H9 (cell line): Measurements from ENCODE around the gene TBC1D4. TPM values are rescaled to one million over a fixed set of nuclear protein-coding genes. Genes with fewer than 3 reads are reported as not detected.

Experiments
- DNase-seq: peaks from one replicate; pipeline ENCODE4 v3.0.0-alpha.2; 2017
- H2AFZ ChIP-seq: one replicate; pipeline ENCODE4 v1.6.1; 2013; ENCODE audit warnings: mild to moderate bottlenecking, low read length, control low read depth, moderate library complexity
- H2AK5ac ChIP-seq: 2 replicates; pipeline ENCODE4 v1.6.1; 2013; ENCODE audit warnings: low read length, control low read depth, mixed read lengths; ENCODE audit not compliant: insufficient read length
- H2BK120ac ChIP-seq: one replicate; pipeline ENCODE4 v1.6.1; 2013; ENCODE audit warnings: low read depth, mild to moderate bottlenecking, low read length, control low read depth, inconsistent platforms; ENCODE audit not compliant: poor library complexity, severe bottlenecking
- H2BK12ac ChIP-seq: 2 replicates; pipeline ENCODE4 v1.6.1; 2013; ENCODE audit warnings: low read length, control low read depth, mixed read lengths, low read depth; ENCODE audit not compliant: insufficient read length
- H2BK15ac ChIP-seq: 2 replicates; pipeline ENCODE4 v1.6.1; 2013; ENCODE audit warnings: low read depth, low read length, control low read depth
- H2BK20ac ChIP-seq: one replicate; pipeline ENCODE4 v1.6.1; 2013; ENCODE audit warnings: low read depth, mild to moderate bottlenecking, low read length, control low read depth, inconsistent platforms; ENCODE audit not compliant: poor library complexity, severe bottlenecking
- H2BK5ac ChIP-seq: 2 replicates; pipeline ENCODE4 v1.6.1; 2013; ENCODE audit warnings: low read length, control low read depth, mixed read lengths; ENCODE audit not compliant: insufficient read length
- H3K14ac ChIP-seq: 2 replicates; pipeline ENCODE4 v1.6.1; 2013; ENCODE audit warnings: low read length, control low read depth; ENCODE audit not compliant: insufficient read depth
- H3K18ac ChIP-seq: 2 replicates; pipeline ENCODE4 v1.6.1; 2013; ENCODE audit warnings: low read depth, mild to moderate bottlenecking, mixed read lengths, low read length, control low read depth; ENCODE audit not compliant: insufficient read length
- H3K23ac ChIP-seq: 2 replicates; pipeline ENCODE4 v1.6.1; 2013; ENCODE audit warnings: low read length, control low read depth, mixed read lengths, low read depth; ENCODE audit not compliant: insufficient read length
- H3K23me2 ChIP-seq: 2 replicates; pipeline ENCODE4 v1.6.1; 2013; ENCODE audit warnings: low read depth, mild to moderate bottlenecking, mixed read lengths, low read length, control low read depth; ENCODE audit not compliant: insufficient read length, poor library complexity, severe bottlenecking
- H3K27ac ChIP-seq: 2 replicates; pipeline ENCODE4 v1.5.1; 2013; ENCODE audit warnings: low read length, control low read depth, mixed read lengths, low read depth; ENCODE audit not compliant: insufficient read length
- H3K27me3 ChIP-seq: 2 replicates; pipeline ENCODE4 v1.6.1; 2013; ENCODE audit warnings: low read length, control low read depth, inconsistent platforms; ENCODE audit not compliant: insufficient read depth
- H3K4ac ChIP-seq: 2 replicates; pipeline ENCODE4 v1.6.1; 2013; ENCODE audit warnings: low read depth, mild to moderate bottlenecking, control low read depth, inconsistent platforms, low read length, moderate library complexity
- H3K4me1 ChIP-seq: 2 replicates; pipeline ENCODE4 v1.6.1; 2013; ENCODE audit warnings: low read length, control low read depth, inconsistent platforms; ENCODE audit not compliant: insufficient read depth
- H3K4me2 ChIP-seq: 2 replicates; pipeline ENCODE4 v1.6.1; 2013; ENCODE audit warnings: low read length, control low read depth, mixed read lengths; ENCODE audit not compliant: insufficient read length, insufficient read depth
- H3K56ac ChIP-seq: 2 replicates; pipeline ENCODE4 v1.6.1; 2013; ENCODE audit warnings: low read depth, mild to moderate bottlenecking, mixed read lengths, low read length, control low read depth; ENCODE audit not compliant: insufficient read length
- H3K79me1 ChIP-seq: 2 replicates; pipeline ENCODE4 v1.6.1; 2013; ENCODE audit warnings: low read depth, mild to moderate bottlenecking, moderate library complexity, low read length, control low read depth, inconsistent platforms; ENCODE audit not compliant: insufficient read depth, poor library complexity, severe bottlenecking
- H3K79me2 ChIP-seq: 2 replicates; pipeline ENCODE4 v1.6.1; 2013; ENCODE audit warnings: low read length, control low read depth, inconsistent platforms; ENCODE audit not compliant: insufficient read depth
- H3K9ac ChIP-seq: 2 replicates; pipeline ENCODE4 v1.6.1; 2013; ENCODE audit warnings: low read length, control low read depth, mixed read lengths; ENCODE audit not compliant: insufficient read length; ENCODE audit errors: extremely low read depth
- H3K9me3 ChIP-seq: one replicate; pipeline ENCODE4 v1.6.1; 2013; ENCODE audit warnings: low read depth, low read length, inconsistent platforms; ENCODE audit not compliant: control insufficient read depth
- H3T11ph ChIP-seq: one replicate; pipeline ENCODE4 v1.6.1; 2013; ENCODE audit warnings: mild to moderate bottlenecking, low read length, control low read depth, inconsistent platforms
- H4K20me1 ChIP-seq: one replicate; pipeline ENCODE4 v1.6.1; 2013; ENCODE audit not compliant: control insufficient read depth, insufficient read length, insufficient read depth
- H4K5ac ChIP-seq: 2 replicates; pipeline ENCODE4 v1.6.1; 2013; ENCODE audit warnings: low read depth, mild to moderate bottlenecking, mixed read lengths, low read length, control low read depth; ENCODE audit not compliant: insufficient read length
- H4K8ac ChIP-seq: replicated peaks from 2 replicates; pipeline ENCODE4 v1.6.1; 2013; ENCODE audit warnings: low read length, control low read depth, mixed read lengths, low read depth; ENCODE audit not compliant: insufficient read length
- H4K91ac ChIP-seq: 2 replicates; pipeline ENCODE4 v1.6.1; 2013; ENCODE audit warnings: low read depth, mild to moderate bottlenecking, moderate library complexity, mixed read lengths, low read length, control low read depth; ENCODE audit not compliant: insufficient read length
- H3K27ac Mint-ChIP-seq, 3 experiments: 2 replicates in 2 of 3; 3 replicates in 1 of 3; pipeline ENCODE4 v1.8.0; 2020 to 2021; ENCODE audit warnings: mixed read lengths in 3 of 3, mild to moderate bottlenecking in 1 of 3, moderate library complexity in 1 of 3
- H3K27me3 Mint-ChIP-seq: 2 replicates; pipeline ENCODE4 v1.8.0; 2021; ENCODE audit warnings: low read depth, mild to moderate bottlenecking, moderate library complexity, mixed read lengths
- H3K36me3 Mint-ChIP-seq, 3 experiments: 2 replicates in 2 of 3; 3 replicates in 1 of 3; pipeline ENCODE4 v1.8.0; 2020 to 2021; ENCODE audit warnings: low read depth in 3 of 3, mixed read lengths in 3 of 3; ENCODE audit not compliant: insufficient read depth in 1 of 3
- H3K4me1 Mint-ChIP-seq, 2 experiments: 2 replicates each; pipeline ENCODE4 v1.8.0; 2020; ENCODE audit warnings: mixed read lengths in 2 of 2
- H3K4me3 Mint-ChIP-seq, 2 experiments: 2 replicates in 1 of 2; 3 replicates in 1 of 2; pipeline ENCODE4 v1.8.0; 2020 to 2021; ENCODE audit warnings: mild to moderate bottlenecking in 2 of 2, mixed read lengths in 2 of 2, moderate library complexity in 1 of 2
- H3K9me3 Mint-ChIP-seq, 2 experiments: 2 replicates in 1 of 2; 3 replicates in 1 of 2; pipeline ENCODE4 v1.8.0; 2020; ENCODE audit warnings: mild to moderate bottlenecking in 2 of 2, mixed read lengths in 2 of 2, moderate library complexity in 1 of 2
- WGBS: extraction: QIAGEN DNeasy Blood & Tissue Kit; methylation state at CpG from one replicate; pipeline ENCODE4 v1.1.7; 2013; ENCODE audit warnings: missing lambda C conversion rate, low lambda C conversion rate, mixed read lengths; ENCODE audit not compliant: insufficient read length; ENCODE audit errors: extremely low coverage; 5-methylcytosine and 5-hydroxymethylcytosine counted together
- total RNA-seq: library from RNA; stranded (reverse); gene quantifications from 2 replicates; pipeline ENCODE4 v1.2.1, GENCODE V29; 2021
- TF ChIP-seq, protein P1 (sequence below): fragments of 200-600 bp; sonication (generic); conservative IDR thresholded peaks from 3 replicates; pipeline ENCODE4 v1.8.0; 2021; ENCODE audit warnings: antibody characterized with exemption, mild to moderate bottlenecking

TBC1D4 gene
- total RNA-seq, 1 experiment from 2014 or later, result 10.5 TPM

DNA sequence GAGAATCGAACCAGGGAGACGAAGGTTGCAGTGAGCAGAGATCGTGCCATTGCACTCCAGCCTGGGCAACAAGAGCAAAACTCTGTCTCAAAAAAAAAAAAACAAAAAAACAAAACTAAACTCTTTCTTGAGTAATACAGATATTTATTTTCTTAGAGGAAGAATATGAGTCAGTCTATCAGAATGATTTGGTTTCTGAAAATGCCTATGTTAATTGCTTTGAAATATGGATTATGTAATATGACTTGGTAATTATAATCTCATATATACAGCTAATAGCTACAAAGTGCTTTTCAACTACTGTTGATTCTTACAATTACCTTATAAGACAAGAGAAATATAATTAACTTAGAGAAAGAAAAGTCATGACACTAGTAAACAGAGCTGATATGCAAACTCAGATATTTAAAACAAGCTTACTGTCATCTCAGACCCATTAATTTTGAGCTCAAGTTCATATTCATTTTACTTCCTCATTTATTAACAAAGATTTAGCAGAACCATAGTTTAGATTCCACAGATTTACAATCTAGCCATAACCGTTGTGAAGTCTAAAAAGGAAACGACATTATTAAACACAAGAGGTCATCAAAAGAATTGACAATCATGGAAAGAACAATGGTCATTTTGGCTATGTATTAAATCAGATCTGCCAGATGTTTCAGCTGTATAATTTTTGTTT is 88.0 kb downstream of the TBC1D4 start:
- Histone ChIP-seq H4K91ac (no peak overlapping the region), H3K79me1 (no peaks in the 10 kb centered on the region), H3K9me3 (no peaks in the 10 kb centered on the region), H2BK12ac (no peak overlapping the region), H3K79me2 (peaks cover 1% of the 10 kb centered on the region; the same call in 1 of the 2 replicates), H3T11ph (no peak overlapping the region), H3K56ac (no peak overlapping the region), H3K27me3 (no peaks in the 10 kb centered on the region), H2BK20ac (no peak overlapping the region), H2AFZ (no peak overlapping the region), H3K27ac (no peak overlapping the region), H2BK5ac (no peak overlapping the region), H2BK15ac (no peak overlapping the region), H2BK120ac (no peak overlapping the region), H3K23me2 (no peaks in the 10 kb centered on the region), H4K20me1 (no peaks in the 10 kb centered on the region), H3K4me2 (no peak overlapping the region), H3K23ac (no peak overlapping the region), H4K5ac (no peak overlapping the region), H3K14ac (no peak overlapping the region), H2AK5ac (no peak overlapping the region), H4K8ac (no peak overlapping the region), H3K18ac (no peak overlapping the region), H3K9ac (no peak overlapping the region), H3K4me1 (no peaks in the 10 kb centered on the region), H3K4ac (no peak overlapping the region)
- no peaks in the 10 kb centered on the region for H3K9me3 Mint-ChIP-seq
- H3K4me3 Mint-ChIP-seq, result no peak overlapping the region
- 0 out of 4 replicates have a peak, but pooled peaks cover 0 to 3% of the 10 kb centered on the region in 2 experiments for H3K4me1 Mint-ChIP-seq
- TF ChIP-seq, protein P1, sequence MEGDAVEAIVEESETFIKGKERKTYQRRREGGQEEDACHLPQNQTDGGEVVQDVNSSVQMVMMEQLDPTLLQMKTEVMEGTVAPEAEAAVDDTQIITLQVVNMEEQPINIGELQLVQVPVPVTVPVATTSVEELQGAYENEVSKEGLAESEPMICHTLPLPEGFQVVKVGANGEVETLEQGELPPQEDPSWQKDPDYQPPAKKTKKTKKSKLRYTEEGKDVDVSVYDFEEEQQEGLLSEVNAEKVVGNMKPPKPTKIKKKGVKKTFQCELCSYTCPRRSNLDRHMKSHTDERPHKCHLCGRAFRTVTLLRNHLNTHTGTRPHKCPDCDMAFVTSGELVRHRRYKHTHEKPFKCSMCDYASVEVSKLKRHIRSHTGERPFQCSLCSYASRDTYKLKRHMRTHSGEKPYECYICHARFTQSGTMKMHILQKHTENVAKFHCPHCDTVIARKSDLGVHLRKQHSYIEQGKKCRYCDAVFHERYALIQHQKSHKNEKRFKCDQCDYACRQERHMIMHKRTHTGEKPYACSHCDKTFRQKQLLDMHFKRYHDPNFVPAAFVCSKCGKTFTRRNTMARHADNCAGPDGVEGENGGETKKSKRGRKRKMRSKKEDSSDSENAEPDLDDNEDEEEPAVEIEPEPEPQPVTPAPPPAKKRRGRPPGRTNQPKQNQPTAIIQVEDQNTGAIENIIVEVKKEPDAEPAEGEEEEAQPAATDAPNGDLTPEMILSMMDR, result no peak
- no peaks in the 10 kb centered on the region for H3K27me3 Mint-ChIP-seq
- DNase-seq, result no peak
- H3K27ac Mint-ChIP-seq, result no peak overlapping the region
- H3K36me3 Mint-ChIP-seq, result no peaks in the 10 kb centered on the region; a peak in 1 of 7 replicates
- WGBS, result no CpG with 5 or more reads among the region's 5 CpGs
